GM23338 (cell line): ENCODE results near the gene PLCD3. TPM values are rescaled to one million over a fixed set of nuclear protein-coding genes. Genes with fewer than 3 reads are reported as not detected.

Experiments used
- ATAC-seq: fragments of 200-7000 bp; cut with Tn5 transposase; 3 replicates; pipeline ENCODE4 v1.9.1; 2020
- DNase-seq: peaks from one replicate; pipeline ENCODE4 v3.0.0-alpha.2; 2015; ENCODE audit warnings: low spot score
- H2AFZ ChIP-seq: fragments of 200-600 bp; sonication (generic); 2 replicates; pipeline ENCODE4 v1.8.0; 2016; ENCODE audit warnings: antibody characterized with exemption, mild to moderate bottlenecking, moderate library complexity
- H3F3A ChIP-seq: fragments of 200-600 bp; sonication (generic); replicated peaks from 2 replicates; pipeline ENCODE4 v1.8.0; 2017; ENCODE audit warnings: antibody characterized with exemption, mixed run types, low read depth
- H3K27ac ChIP-seq: fragments of 200-600 bp; sonication (generic); 2 replicates; pipeline ENCODE4 v1.6.1; 2016; ENCODE audit warnings: low read depth
- H3K27me3 ChIP-seq: fragments of 200-600 bp; sonication (generic); 2 replicates; pipeline ENCODE4 v1.8.0; 2016; ENCODE audit warnings: mild to moderate bottlenecking, mixed run types, moderate library complexity; ENCODE audit not compliant: insufficient read depth
- H3K36me3 ChIP-seq: fragments of 200-600 bp; sonication (generic); 2 replicates; pipeline ENCODE4 v1.8.0; 2016; ENCODE audit warnings: mild to moderate bottlenecking; ENCODE audit not compliant: insufficient read depth
- H3K4me1 ChIP-seq: fragments of 200-600 bp; sonication (generic); 2 replicates; pipeline ENCODE4 v1.8.0; 2016; ENCODE audit warnings: mild to moderate bottlenecking, moderate library complexity; ENCODE audit not compliant: insufficient read depth
- H3K4me2 ChIP-seq: fragments of 200-600 bp; sonication (generic); 2 replicates; pipeline ENCODE4 v1.7.1; 2017; ENCODE audit warnings: mixed run types
- H3K4me3 ChIP-seq: fragments of 200-600 bp; sonication (generic); 2 replicates; pipeline ENCODE4 v1.6.1; 2016; ENCODE audit warnings: mixed run types
- H3K79me2 ChIP-seq: fragments of 200-600 bp; sonication (generic); replicated peaks from 2 replicates; pipeline ENCODE4 v1.8.0; 2017; ENCODE audit warnings: mild to moderate bottlenecking; ENCODE audit not compliant: insufficient read depth
- H3K9me2 ChIP-seq: fragments of 200-600 bp; sonication (generic); 2 replicates; pipeline ENCODE4 v1.8.0; 2017; ENCODE audit not compliant: insufficient read depth
- H4K20me1 ChIP-seq: fragments of 200-600 bp; sonication (generic); replicated peaks from 2 replicates; pipeline ENCODE4 v1.8.0; 2017; ENCODE audit warnings: mild to moderate bottlenecking; ENCODE audit not compliant: insufficient read depth
- H3K27ac Mint-ChIP-seq: 2 replicates; pipeline ENCODE4 v1.8.0; 2020; ENCODE audit warnings: inconsistent platforms, mild to moderate bottlenecking, moderate library complexity, mixed read lengths
- H3K27me3 Mint-ChIP-seq: 3 replicates; pipeline ENCODE4 v1.8.0; 2022; ENCODE audit warnings: low read depth, mild to moderate bottlenecking, moderate library complexity, mixed read lengths, inconsistent platforms; ENCODE audit not compliant: insufficient read depth, poor library complexity
- H3K36me3 Mint-ChIP-seq: 3 replicates; pipeline ENCODE4 v1.8.0; 2021; ENCODE audit warnings: low read depth, mild to moderate bottlenecking, inconsistent platforms, moderate library complexity, mixed read lengths
- H3K4me1 Mint-ChIP-seq: 3 replicates; pipeline ENCODE4 v1.8.0; 2020; ENCODE audit warnings: mild to moderate bottlenecking, inconsistent platforms, mixed read lengths
- H3K4me3 Mint-ChIP-seq: 3 replicates; pipeline ENCODE4 v1.8.0; 2021; ENCODE audit warnings: moderate library complexity, mild to moderate bottlenecking, inconsistent platforms, mixed read lengths
- H3K9me3 Mint-ChIP-seq: 3 replicates; pipeline ENCODE4 v1.8.0; 2020; ENCODE audit warnings: moderate library complexity, mild to moderate bottlenecking, inconsistent platforms, mixed read lengths
- CREB1 ChIP-seq: fragments of 250-450 bp; sonication (Bioruptor Pico); IDR thresholded peaks from 2 replicates; pipeline ENCODE4 v1.5.0; 2020; ENCODE audit warnings: low read depth, mild to moderate bottlenecking, moderate library complexity
- ETS1 ChIP-seq: IDR thresholded peaks from 2 replicates; pipeline ENCODE4 v1.6.1; 2016; ENCODE audit warnings: antibody characterized with exemption
- EZH2 ChIP-seq: fragments of 200-600 bp; sonication (generic); IDR thresholded peaks from one replicate; pipeline ENCODE4 v1.8.0; 2017; ENCODE audit warnings: antibody characterized with exemption, mild to moderate bottlenecking, low read depth; ENCODE audit not compliant: unreplicated experiment
- EZH2phosphoT487 ChIP-seq: fragments of 200-600 bp; sonication (generic); IDR thresholded peaks from one replicate; pipeline ENCODE4 v1.8.1; 2018; ENCODE audit warnings: antibody characterized with exemption; ENCODE audit not compliant: unreplicated experiment
- JUNB ChIP-seq: IDR thresholded peaks from one replicate; pipeline ENCODE4 v1.6.1; 2016; ENCODE audit warnings: antibody characterized with exemption; ENCODE audit not compliant: unreplicated experiment
- NANOG ChIP-seq: IDR thresholded peaks from 2 replicates; pipeline ENCODE4 v1.6.1; 2016; ENCODE audit warnings: antibody characterized with exemption, borderline replicate concordance
- POLR2AphosphoS5 ChIP-seq: IDR thresholded peaks from 2 replicates; pipeline ENCODE4 v1.6.1; 2016; ENCODE audit warnings: antibody characterized with exemption, low read depth
- REST ChIP-seq: IDR thresholded peaks from one replicate; pipeline ENCODE4 v1.6.1; 2018; ENCODE audit warnings: antibody characterized with exemption; ENCODE audit not compliant: unreplicated experiment
- STAT1 ChIP-seq: IDR thresholded peaks from one replicate; pipeline ENCODE4 v1.6.1; 2016; ENCODE audit warnings: antibody characterized with exemption; ENCODE audit not compliant: unreplicated experiment
- ZNF114 ChIP-seq: fragments of 250-450 bp; sonication (Bioruptor Pico); IDR thresholded peaks from 2 replicates; pipeline ENCODE4 v1.5.0; 2020; ENCODE audit warnings: mild to moderate bottlenecking, moderate library complexity
- ZNF331 ChIP-seq: fragments of 250-450 bp; sonication (Bioruptor Pico); IDR thresholded peaks from 2 replicates; pipeline ENCODE4 v1.5.0; 2020; ENCODE audit warnings: low read depth, mild to moderate bottlenecking, moderate library complexity
- ZNF462 ChIP-seq: fragments of 250-450 bp; sonication (Bioruptor Pico); IDR thresholded peaks from 2 replicates; pipeline ENCODE4 v1.5.0; 2020; ENCODE audit warnings: mild to moderate bottlenecking, moderate library complexity
- polyA plus RNA-seq: library from polyadenylated mRNA; unstranded; fragments of >200 nt; fragmentation: Nextera tagmentation; extraction: Ambion mirVana; gene quantifications from 2 replicates; pipeline ENCODE4 v1.2.1, GENCODE V29; 2016
- total RNA-seq: library from RNA; depleted of rRNA; stranded (reverse); fragments of >200 nt; shearing (Covaris generic); gene quantifications from 2 replicates; pipeline ENCODE4 v1.2.3, GENCODE V29; 2014
- TF ChIP-seq, protein P1 (sequence below), 2 experiments: fragments of 200-600 bp in 1 of 2; sonication (generic) in 1 of 2; conservative IDR thresholded peaks; 2 replicates each; pipeline versions ENCODE4 v1.5.1 to v1.6.1; 2016 to 2017; ENCODE audit warnings: antibody characterized with exemption in 2 of 2, low read depth in 2 of 2, mild to moderate bottlenecking in 2 of 2, moderate library complexity in 1 of 2

Gene PLCD3
- total and polyA plus RNA-seq, 2 experiments from 2014 or later, result 3.0 to 32.1 TPM

- peak overlapping the region; percentile 73; the same call in 1 of the 2 replicates for H3K4me2 ChIP-seq
- no peak for DNase-seq
- H3K27ac ChIP-seq, result no peak overlapping the region
Observed at GRCh38 chr17:45146166-45146565, 13.9 kb upstream of the PLCD3 start.

More at GRCh38 chr17:45146166-45146565, 13.9 kb upstream of the PLCD3 start:
- H3K4me3 Mint-ChIP-seq, result peak overlapping the region; percentile 100
- peaks cover 41% of the 10 kb centered on the region for H3K27me3 Mint-ChIP-seq
- peak overlapping the region; percentile 100; the same call in 1 of the 2 replicates for H3K27ac Mint-ChIP-seq
- Histone ChIP-seq H3K4me1 (peaks cover 30% of the 10 kb centered on the region), H3K9me2 (no peaks in the 10 kb centered on the region), H2AFZ (no peak overlapping the region), H4K20me1 (peaks cover 9% of the 10 kb centered on the region; the same call in 1 of the 2 replicates), H3F3A (peaks cover 13% of the 10 kb centered on the region), H3K4me3 (0 out of 2 replicates have a peak overlapping the region, but pooled peaks have one; percentile 62), H3K79me2 (peaks cover 18% of the 10 kb centered on the region), H3K36me3 (no peaks in the 10 kb centered on the region), H3K27me3 (peaks cover 5% of the 10 kb centered on the region; the same call in 1 of the 2 replicates)
- TF ChIP-seq JUNB (no peak), CREB1 (no peak), ZNF462 (no peak), ZNF331 (CRISPR knock-in tag) (no peak), EZH2 (no peak), POLR2AphosphoS5 (no peak), STAT1 (no peak), NANOG (no peak), ZNF114 (no peak), EZH2phosphoT487 (no peak), REST (no peak), ETS1 (no peak)
- TF ChIP-seq, protein P1, sequence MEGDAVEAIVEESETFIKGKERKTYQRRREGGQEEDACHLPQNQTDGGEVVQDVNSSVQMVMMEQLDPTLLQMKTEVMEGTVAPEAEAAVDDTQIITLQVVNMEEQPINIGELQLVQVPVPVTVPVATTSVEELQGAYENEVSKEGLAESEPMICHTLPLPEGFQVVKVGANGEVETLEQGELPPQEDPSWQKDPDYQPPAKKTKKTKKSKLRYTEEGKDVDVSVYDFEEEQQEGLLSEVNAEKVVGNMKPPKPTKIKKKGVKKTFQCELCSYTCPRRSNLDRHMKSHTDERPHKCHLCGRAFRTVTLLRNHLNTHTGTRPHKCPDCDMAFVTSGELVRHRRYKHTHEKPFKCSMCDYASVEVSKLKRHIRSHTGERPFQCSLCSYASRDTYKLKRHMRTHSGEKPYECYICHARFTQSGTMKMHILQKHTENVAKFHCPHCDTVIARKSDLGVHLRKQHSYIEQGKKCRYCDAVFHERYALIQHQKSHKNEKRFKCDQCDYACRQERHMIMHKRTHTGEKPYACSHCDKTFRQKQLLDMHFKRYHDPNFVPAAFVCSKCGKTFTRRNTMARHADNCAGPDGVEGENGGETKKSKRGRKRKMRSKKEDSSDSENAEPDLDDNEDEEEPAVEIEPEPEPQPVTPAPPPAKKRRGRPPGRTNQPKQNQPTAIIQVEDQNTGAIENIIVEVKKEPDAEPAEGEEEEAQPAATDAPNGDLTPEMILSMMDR (conservative IDR thresholded peaks at IDR 0.05; ENCODE audit: low read depth in 2 of 2), result no peak
- ATAC-seq, result no peak
- no peaks in the 10 kb centered on the region for H3K9me3 Mint-ChIP-seq
- H3K4me1 Mint-ChIP-seq, result peaks cover 37% of the 10 kb centered on the region
- H3K36me3 Mint-ChIP-seq, result peaks cover 12% of the 10 kb centered on the region
